ENCODE results near the gene SIK3. TPM values are rescaled to one million over a fixed set of nuclear protein-coding genes. Genes with fewer than 3 reads are reported as not detected.

The SIK3 gene
- total RNA-seq, 2 donors from 2014 or later, result 26.2 to 77.6 TPM

DNA sequence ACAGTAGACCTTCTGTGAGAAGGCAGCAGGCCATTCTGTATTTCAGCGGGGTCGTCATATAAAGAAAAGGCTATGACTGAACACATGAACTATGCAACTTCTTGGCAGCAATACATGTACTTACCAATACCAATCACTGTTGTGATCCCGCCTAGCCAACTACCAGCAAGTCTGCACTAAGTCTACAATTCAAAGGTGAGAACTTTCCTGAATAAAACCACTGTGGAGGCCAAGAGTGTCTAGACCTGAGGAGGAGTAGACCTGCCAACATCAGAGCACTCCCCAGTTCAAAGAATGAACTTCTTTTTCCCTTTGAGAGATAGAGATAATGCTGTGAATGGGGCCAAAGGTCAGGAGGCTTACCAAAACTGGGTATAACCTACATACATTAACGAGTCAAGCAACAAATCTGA, 108.2 kb downstream of the SIK3 start:
- H3K4me3 ChIP-seq, result no peak overlapping the region
- intact Hi-C loops (cut with DNase I), result no loop called here
- H3K36me3 ChIP-seq, result no peaks in the 10 kb centered on the region
- H3K27me3 ChIP-seq (replicated peaks; ENCODE audit: insufficient read depth), result no peaks in the 10 kb centered on the region
- no peak for TF ChIP-seq POLR2A (IDR thresholded peaks at IDR 0.05)
- TF ChIP-seq POLR2AphosphoS5 (IDR thresholded peaks at IDR 0.05), result no peak
- TF ChIP-seq, protein P1, sequence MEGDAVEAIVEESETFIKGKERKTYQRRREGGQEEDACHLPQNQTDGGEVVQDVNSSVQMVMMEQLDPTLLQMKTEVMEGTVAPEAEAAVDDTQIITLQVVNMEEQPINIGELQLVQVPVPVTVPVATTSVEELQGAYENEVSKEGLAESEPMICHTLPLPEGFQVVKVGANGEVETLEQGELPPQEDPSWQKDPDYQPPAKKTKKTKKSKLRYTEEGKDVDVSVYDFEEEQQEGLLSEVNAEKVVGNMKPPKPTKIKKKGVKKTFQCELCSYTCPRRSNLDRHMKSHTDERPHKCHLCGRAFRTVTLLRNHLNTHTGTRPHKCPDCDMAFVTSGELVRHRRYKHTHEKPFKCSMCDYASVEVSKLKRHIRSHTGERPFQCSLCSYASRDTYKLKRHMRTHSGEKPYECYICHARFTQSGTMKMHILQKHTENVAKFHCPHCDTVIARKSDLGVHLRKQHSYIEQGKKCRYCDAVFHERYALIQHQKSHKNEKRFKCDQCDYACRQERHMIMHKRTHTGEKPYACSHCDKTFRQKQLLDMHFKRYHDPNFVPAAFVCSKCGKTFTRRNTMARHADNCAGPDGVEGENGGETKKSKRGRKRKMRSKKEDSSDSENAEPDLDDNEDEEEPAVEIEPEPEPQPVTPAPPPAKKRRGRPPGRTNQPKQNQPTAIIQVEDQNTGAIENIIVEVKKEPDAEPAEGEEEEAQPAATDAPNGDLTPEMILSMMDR (IDR thresholded peaks at IDR 0.05), result no peak
- 64% methylated on average over 4 of the region's 4 CpGs for WGBS
- DNase-seq (ENCODE audit: low spot score), result no peak
- H3K4me1 ChIP-seq (replicated peaks), result no peaks in the 10 kb centered on the region
- no peak overlapping the region for H3K27ac ChIP-seq
- H3K9me3 ChIP-seq, result no peaks in the 10 kb centered on the region

DNA sequence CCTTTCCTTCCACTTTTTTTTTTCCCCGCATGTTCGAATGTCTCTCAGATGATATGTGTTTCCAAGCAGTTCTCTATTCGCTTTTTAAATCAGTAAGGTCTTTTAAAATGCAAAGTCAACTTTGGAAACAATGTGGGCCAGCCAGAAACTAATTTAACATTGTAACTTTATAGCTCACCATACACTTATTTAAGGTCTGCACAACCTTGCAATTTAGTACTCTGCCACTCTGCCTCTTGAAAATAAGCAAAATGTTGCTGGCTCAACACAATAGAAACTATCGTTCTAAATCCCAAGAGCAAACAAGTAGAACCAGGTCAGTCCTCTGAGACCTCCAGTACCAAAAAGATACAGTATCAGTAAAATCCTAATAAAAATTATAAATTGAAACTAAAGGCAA, 109.0 kb downstream of the SIK3 start:
- no peaks in the 10 kb centered on the region for H3K4me1 ChIP-seq (replicated peaks)
- H3K27me3 ChIP-seq (replicated peaks; ENCODE audit: insufficient read depth), result no peaks in the 10 kb centered on the region
- intact Hi-C loops (cut with DNase I), result no loop called here
- H3K4me3 ChIP-seq, result no peak overlapping the region
- no peak overlapping the region for H3K27ac ChIP-seq
- no peaks in the 10 kb centered on the region for H3K36me3 ChIP-seq
- TF ChIP-seq, protein P1 (IDR thresholded peaks at IDR 0.05), result no peak
- TF ChIP-seq POLR2A (IDR thresholded peaks at IDR 0.05), result no peak
- no peak for TF ChIP-seq POLR2AphosphoS5 (IDR thresholded peaks at IDR 0.05)
- no peak for DNase-seq (ENCODE audit: low spot score)
- H3K9me3 ChIP-seq, result no peaks in the 10 kb centered on the region
- 30% methylated on average over 4 of the region's 4 CpGs for WGBS

DNA sequence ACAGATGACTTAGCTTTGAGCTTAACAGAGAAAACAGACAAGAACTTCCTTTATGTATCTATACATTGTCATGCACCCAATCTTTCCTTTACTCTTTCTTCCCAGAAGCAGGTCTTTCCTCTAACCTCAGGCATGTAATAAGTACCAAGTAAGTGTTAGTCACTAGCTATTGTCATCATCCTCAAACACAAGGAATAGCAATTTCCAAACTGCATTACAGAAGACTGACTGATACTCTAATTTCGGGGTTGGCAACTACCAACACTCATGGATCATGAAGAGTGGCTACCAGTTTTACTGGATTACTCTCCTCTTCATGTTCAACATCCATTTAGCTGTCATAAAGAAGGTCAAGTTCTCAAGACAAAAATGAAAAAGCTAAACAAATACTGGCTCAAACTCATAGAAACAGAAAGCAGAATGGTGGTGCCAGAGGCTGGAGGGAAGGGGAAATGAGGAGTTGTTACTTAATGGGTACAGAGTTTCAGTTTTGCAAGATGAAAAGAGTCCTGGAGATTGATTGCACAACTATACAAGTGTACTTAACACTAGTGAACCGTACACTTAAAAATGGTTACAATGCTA, 111.6 kb downstream of the SIK3 start:
- no peaks in the 10 kb centered on the region for H3K4me1 ChIP-seq (replicated peaks)
- no peak overlapping the region for H3K27ac ChIP-seq
- no peak for DNase-seq (ENCODE audit: low spot score)
- 64% methylated on average over 2 of the region's 2 CpGs for WGBS
- no peaks in the 10 kb centered on the region for H3K9me3 ChIP-seq
- H3K36me3 ChIP-seq, result no peaks in the 10 kb centered on the region
- intact Hi-C loops (cut with DNase I), result no loop called here
- H3K27me3 ChIP-seq (replicated peaks; ENCODE audit: insufficient read depth), result no peaks in the 10 kb centered on the region
- TF ChIP-seq POLR2AphosphoS5 (IDR thresholded peaks at IDR 0.05), result no peak
- TF ChIP-seq POLR2A (IDR thresholded peaks at IDR 0.05), result no peak
- TF ChIP-seq, protein P1 (IDR thresholded peaks at IDR 0.05), result no peak
- H3K4me3 ChIP-seq, result no peak overlapping the region

DNA sequence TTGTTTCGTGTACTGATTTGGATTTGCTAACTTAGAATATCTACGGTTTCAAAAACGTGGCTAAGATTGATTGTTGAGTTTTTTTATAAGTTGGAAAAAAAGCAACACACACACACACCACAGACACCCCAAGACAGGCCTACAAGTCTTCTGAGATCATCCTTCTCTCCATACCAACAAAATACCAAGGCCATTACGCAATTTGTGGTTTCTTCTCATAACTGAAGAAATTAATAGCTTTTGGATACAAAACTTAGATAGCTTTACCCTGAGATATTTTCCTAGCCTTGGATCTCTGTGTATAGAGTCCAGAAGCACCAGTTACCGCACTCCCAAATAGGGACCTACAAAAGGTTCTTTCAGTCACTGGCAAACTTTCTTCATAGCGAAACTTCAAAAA, 113.6 kb downstream of the SIK3 start:
- H3K9me3 ChIP-seq, result no peaks in the 10 kb centered on the region
- no peak overlapping the region for H3K4me3 ChIP-seq
- TF ChIP-seq, protein P1 (IDR thresholded peaks at IDR 0.05), result no peak
- TF ChIP-seq POLR2A (IDR thresholded peaks at IDR 0.05) (no peak), POLR2AphosphoS5 (IDR thresholded peaks at IDR 0.05) (no peak)
- H3K36me3 ChIP-seq, result no peaks in the 10 kb centered on the region
- DNase-seq (ENCODE audit: low spot score), result no peak
- no peaks in the 10 kb centered on the region for H3K4me1 ChIP-seq (replicated peaks)
- intact Hi-C loops (cut with DNase I), result no loop called here
- H3K27me3 ChIP-seq (replicated peaks; ENCODE audit: insufficient read depth), result no peaks in the 10 kb centered on the region
- 76% methylated on average over 6 of the region's 6 CpGs for WGBS
- H3K27ac ChIP-seq, result no peak overlapping the region

DNA sequence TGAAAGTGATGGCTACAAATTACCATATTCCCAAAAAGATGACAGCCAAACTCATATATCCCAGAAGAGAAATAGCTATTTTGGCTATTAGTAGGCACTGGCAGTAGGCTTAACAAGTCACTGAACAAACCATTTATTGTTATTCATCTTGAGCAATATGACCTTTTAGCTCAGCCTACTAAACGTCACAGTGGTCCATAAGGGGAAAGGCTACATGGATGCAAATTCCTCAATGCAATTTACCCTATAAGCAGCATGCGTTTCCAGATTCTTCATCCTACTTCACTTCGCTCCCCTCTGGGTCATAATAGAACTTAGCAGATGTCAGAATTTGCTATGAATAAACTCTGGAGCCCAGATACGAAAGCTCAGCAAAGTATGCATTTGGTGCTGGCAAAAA, 114.0 kb downstream of the SIK3 start:
- TF ChIP-seq, protein P1 (IDR thresholded peaks at IDR 0.05), result no peak
- TF ChIP-seq POLR2A (IDR thresholded peaks at IDR 0.05), result no peak
- no peak for TF ChIP-seq POLR2AphosphoS5 (IDR thresholded peaks at IDR 0.05)
- WGBS, result 89% methylated on average over 4 of the region's 4 CpGs

More for the DNA sequence above, 114.0 kb downstream of the SIK3 start:
- no peak for DNase-seq (ENCODE audit: low spot score)
- Histone ChIP-seq H3K9me3 (no peaks in the 10 kb centered on the region), H3K27ac (no peak overlapping the region), H3K36me3 (no peaks in the 10 kb centered on the region), H3K4me1 (replicated peaks) (no peaks in the 10 kb centered on the region), H3K27me3 (replicated peaks; ENCODE audit: insufficient read depth) (no peaks in the 10 kb centered on the region), H3K4me3 (no peak overlapping the region)
- intact Hi-C loops (cut with DNase I), result no loop called here

All from prostate gland (tissue), 2 donors.